MM.1S (cell line): ENCODE results near the gene CCL21.

Experiments used
- DNase-seq: peaks from one replicate; pipeline ENCODE4 v3.0.0-alpha.2; 2015
- H2AFZ ChIP-seq: fragments of 300-600 bp; sonication (generic); 2 replicates; pipeline ENCODE4 v1.6.0; 2016; ENCODE audit warnings: antibody characterized with exemption, low read length
- H3F3A ChIP-seq: fragments of 300-600 bp; sonication (generic); 2 replicates; pipeline ENCODE4 v1.6.1; 2016; ENCODE audit warnings: mild to moderate bottlenecking, antibody characterized with exemption, low read length, moderate library complexity, mixed read lengths; ENCODE audit not compliant: insufficient read depth
- H3K27ac ChIP-seq: fragments of 300-600 bp; sonication (generic); 2 replicates; pipeline ENCODE4 v1.5.1; 2016; ENCODE audit warnings: mild to moderate bottlenecking, low read length
- H3K27me3 ChIP-seq: fragments of 300-600 bp; sonication (generic); replicated peaks from 2 replicates; pipeline ENCODE4 v1.6.0; 2016; ENCODE audit warnings: low read length; ENCODE audit not compliant: insufficient read depth
- H3K36me3 ChIP-seq: fragments of 300-600 bp; sonication (generic); replicated peaks from 2 replicates; pipeline ENCODE4 v1.6.1; 2016; ENCODE audit warnings: mild to moderate bottlenecking, low read length, mixed read lengths; ENCODE audit not compliant: insufficient read depth
- H3K4me1 ChIP-seq: fragments of 300-600 bp; sonication (generic); 2 replicates; pipeline ENCODE4 v1.6.1; 2016; ENCODE audit warnings: low read length, mixed read lengths
- H3K4me2 ChIP-seq: fragments of 300-600 bp; sonication (generic); 2 replicates; pipeline ENCODE4 v1.6.0; 2016; ENCODE audit warnings: low read depth, low read length
- H3K4me3 ChIP-seq: fragments of 300-600 bp; sonication (generic); 2 replicates; pipeline ENCODE4 v1.5.1; 2016; ENCODE audit warnings: low read length, mixed read lengths
- H3K79me2 ChIP-seq: fragments of 300-600 bp; sonication (generic); 2 replicates; pipeline ENCODE4 v1.6.1; 2016; ENCODE audit warnings: mixed run types, low read length, mixed read lengths
- H3K9ac ChIP-seq: fragments of 300-600 bp; sonication (generic); 2 replicates; pipeline ENCODE4 v1.6.1; 2016; ENCODE audit warnings: low read length, mixed read lengths
- H3K9me2 ChIP-seq: fragments of 300-600 bp; sonication (generic); replicated peaks from 2 replicates; pipeline ENCODE4 v1.6.1; 2016; ENCODE audit warnings: mild to moderate bottlenecking, low read length, mixed read lengths; ENCODE audit not compliant: insufficient read depth
- H3K9me3 ChIP-seq: fragments of 300-600 bp; sonication (generic); replicated peaks from 2 replicates; pipeline ENCODE4 v1.6.1; 2016; ENCODE audit warnings: mild to moderate bottlenecking, low read length, mixed read lengths; ENCODE audit not compliant: insufficient read depth
- H4K20me1 ChIP-seq: fragments of 300-600 bp; sonication (generic); 2 replicates; pipeline ENCODE4 v1.6.1; 2016; ENCODE audit warnings: mild to moderate bottlenecking, low read length, moderate library complexity, mixed read lengths; ENCODE audit not compliant: insufficient read depth
- EZH2 ChIP-seq: fragments of 300-600 bp; sonication (generic); optimal IDR thresholded peaks from 2 replicates; pipeline ENCODE3; 2017; ENCODE audit warnings: low read depth, mild to moderate bottlenecking, antibody characterized with exemption, low read length, mixed read lengths
- EZH2phosphoT487 ChIP-seq: fragments of 300-600 bp; sonication (generic); IDR thresholded peaks from 2 replicates; pipeline ENCODE4 v1.6.1; 2018; ENCODE audit warnings: antibody characterized with exemption, low read length
- TF ChIP-seq, protein P1 (sequence below): fragments of 300-600 bp; sonication (generic); IDR thresholded peaks from 2 replicates; pipeline ENCODE4 v1.5.1; 2016; ENCODE audit warnings: antibody characterized with exemption, low read length, mixed read lengths

CCL21 gene

DNA sequence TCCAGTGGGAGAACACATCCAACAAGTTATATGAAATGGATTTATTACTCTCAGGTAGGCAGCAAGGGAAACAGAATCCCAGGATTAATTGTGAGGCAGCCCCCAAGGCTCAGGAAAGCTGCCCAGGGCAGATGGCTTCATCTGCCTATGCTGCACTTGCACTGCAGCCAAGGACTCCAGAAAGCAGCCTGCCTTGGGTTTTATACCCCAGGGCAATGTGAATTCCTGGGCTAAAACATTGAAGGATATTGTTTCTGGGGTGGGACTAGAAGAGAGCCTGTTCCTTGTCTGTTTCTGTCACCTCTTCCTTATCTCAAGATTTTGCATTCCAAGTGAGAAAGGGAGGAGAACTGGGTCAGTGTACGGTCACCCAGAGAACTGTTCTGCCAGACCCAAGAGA lies 38.6 kb downstream of the CCL21 start:
- Histone ChIP-seq H3K27ac (no peak overlapping the region), H4K20me1 (no peaks in the 10 kb centered on the region), H3K4me1 (0 out of 2 replicates have a peak, but pooled peaks cover under 1% of the 10 kb centered on the region), H3K9ac (no peak overlapping the region), H3F3A (peaks cover 1% of the 10 kb centered on the region; the same call in 1 of the 2 replicates), H3K4me2 (no peak overlapping the region), H3K9me2 (no peaks in the 10 kb centered on the region), H2AFZ (no peak overlapping the region), H3K9me3 (no peaks in the 10 kb centered on the region), H3K27me3 (no peaks in the 10 kb centered on the region), H3K4me3 (no peak overlapping the region), H3K36me3 (no peaks in the 10 kb centered on the region), H3K79me2 (no peaks in the 10 kb centered on the region)
- DNase-seq, result no peak
- TF ChIP-seq, protein P1, sequence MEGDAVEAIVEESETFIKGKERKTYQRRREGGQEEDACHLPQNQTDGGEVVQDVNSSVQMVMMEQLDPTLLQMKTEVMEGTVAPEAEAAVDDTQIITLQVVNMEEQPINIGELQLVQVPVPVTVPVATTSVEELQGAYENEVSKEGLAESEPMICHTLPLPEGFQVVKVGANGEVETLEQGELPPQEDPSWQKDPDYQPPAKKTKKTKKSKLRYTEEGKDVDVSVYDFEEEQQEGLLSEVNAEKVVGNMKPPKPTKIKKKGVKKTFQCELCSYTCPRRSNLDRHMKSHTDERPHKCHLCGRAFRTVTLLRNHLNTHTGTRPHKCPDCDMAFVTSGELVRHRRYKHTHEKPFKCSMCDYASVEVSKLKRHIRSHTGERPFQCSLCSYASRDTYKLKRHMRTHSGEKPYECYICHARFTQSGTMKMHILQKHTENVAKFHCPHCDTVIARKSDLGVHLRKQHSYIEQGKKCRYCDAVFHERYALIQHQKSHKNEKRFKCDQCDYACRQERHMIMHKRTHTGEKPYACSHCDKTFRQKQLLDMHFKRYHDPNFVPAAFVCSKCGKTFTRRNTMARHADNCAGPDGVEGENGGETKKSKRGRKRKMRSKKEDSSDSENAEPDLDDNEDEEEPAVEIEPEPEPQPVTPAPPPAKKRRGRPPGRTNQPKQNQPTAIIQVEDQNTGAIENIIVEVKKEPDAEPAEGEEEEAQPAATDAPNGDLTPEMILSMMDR, result no peak
- TF ChIP-seq EZH2phosphoT487, result no peak
- TF ChIP-seq EZH2, result no peak

DNA sequence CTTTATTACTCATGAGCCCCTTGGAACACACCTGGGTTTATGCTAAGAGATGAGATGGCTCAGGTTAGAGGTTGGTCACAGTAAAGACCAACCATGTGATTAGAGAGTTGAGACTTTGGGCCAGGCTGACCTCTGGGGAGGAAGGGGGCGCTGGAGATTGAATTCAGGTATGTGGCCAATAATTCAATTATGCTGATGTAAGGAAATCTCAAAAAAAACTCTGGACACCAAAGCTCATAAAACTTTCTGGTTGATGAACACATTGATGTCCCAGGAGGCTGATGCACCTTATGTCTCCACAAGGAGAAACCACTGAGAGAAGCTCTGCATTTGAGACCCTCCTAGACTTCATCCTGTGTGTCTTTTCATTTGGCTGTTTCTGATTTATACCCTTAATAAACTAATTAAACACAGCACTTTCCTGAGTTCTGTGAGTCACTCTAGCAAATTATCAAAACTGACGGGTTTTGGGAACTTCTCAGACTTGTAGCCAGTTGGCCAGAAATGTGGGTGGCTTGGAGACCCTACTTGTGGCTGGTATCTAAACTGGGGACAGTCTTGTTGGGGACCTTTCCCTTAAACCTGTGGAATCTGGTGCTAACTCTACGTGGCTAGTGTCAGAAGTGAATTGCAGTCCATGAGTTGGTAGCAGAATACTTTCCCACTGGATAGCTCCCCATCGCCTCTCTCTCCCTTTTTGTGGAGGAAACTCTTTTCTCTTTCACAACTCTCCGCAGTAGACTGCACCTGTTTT lies 40.0 kb downstream of the CCL21 start:
- 0 out of 2 replicates have a peak, but pooled peaks cover 3% of the 10 kb centered on the region for H3K4me1 ChIP-seq
- no peak for DNase-seq
- H3K9me3 ChIP-seq, result no peaks in the 10 kb centered on the region
- H3K4me3 ChIP-seq, result no peak overlapping the region
- no peak overlapping the region for H3K9ac ChIP-seq
- no peak overlapping the region for H2AFZ ChIP-seq
- TF ChIP-seq, protein P1, result no peak
- TF ChIP-seq EZH2 (no peak), EZH2phosphoT487 (no peak)
- no peaks in the 10 kb centered on the region for H3K36me3 ChIP-seq
- no peaks in the 10 kb centered on the region for H3K9me2 ChIP-seq
- no peaks in the 10 kb centered on the region for H3K79me2 ChIP-seq
- peaks cover 11% of the 10 kb centered on the region for H3F3A ChIP-seq
- no peak overlapping the region for H3K27ac ChIP-seq
- H4K20me1 ChIP-seq, result no peaks in the 10 kb centered on the region
- H3K4me2 ChIP-seq, result no peak overlapping the region
- H3K27me3 ChIP-seq, result no peaks in the 10 kb centered on the region

DNA sequence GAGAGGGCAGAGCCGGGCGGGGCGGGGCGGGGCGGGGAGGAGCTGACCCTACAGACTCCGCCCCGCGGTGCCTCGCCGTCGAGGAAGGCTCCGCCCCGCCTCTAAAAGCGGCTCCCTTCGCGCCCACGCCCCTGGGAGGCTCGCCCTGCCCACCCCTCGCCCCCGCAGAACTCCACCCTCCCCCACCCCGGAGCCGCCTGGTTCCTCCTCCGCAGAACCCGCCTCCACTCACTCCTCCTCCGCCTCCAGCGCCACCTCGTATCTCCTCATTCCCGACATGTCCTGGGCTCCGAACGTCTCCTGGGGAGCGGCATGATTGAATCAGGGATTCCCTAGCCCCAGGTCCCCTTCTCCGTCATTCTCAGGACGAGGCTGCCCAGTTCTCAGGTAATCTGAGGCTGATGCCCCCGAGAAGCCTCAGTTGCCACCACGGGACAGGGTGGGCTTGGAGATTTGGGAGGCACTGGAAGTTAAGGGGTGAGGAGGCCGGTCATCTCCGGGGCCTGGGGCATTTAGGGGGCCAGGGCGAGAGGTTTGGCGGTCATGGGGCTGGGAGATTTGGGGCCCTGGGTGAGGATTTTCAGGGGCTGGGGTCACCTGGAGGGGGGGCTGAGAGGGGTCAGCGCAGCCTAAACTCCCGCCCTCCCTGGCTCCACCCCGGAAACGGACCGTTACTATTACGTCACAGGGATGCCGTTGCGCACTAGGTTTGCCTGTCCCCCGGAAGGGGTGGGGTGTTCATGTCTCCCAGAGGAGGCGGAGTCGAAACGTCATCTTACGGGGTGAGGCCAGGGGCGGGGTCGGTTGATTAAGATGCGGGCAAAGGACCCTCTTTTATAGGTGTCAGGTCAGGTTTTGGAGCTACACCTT lies 44.3 kb downstream of the CCL21 start:
- Histone ChIP-seq H3K36me3 (no peaks in the 10 kb centered on the region), H3F3A (peaks cover 17% of the 10 kb centered on the region), H3K4me2 (peak overlapping the region; percentile 98), H4K20me1 (no peaks in the 10 kb centered on the region), H3K79me2 (no peaks in the 10 kb centered on the region), H2AFZ (peak overlapping the region; percentile 95), H3K9me2 (no peaks in the 10 kb centered on the region), H3K27me3 (no peaks in the 10 kb centered on the region), H3K9ac (peak overlapping the region; percentile 96), H3K9me3 (no peaks in the 10 kb centered on the region), H3K27ac (peak overlapping the region; percentile 91), H3K4me3 (peak overlapping the region; percentile 97), H3K4me1 (peaks cover 9% of the 10 kb centered on the region; the same call in 1 of the 2 replicates)
- TF ChIP-seq EZH2phosphoT487, result no peak
- DNase-seq, result peak; percentile 93
